T-helper 1 cell treated with Interleukin-12 subunit alpha and Interleukin-12 subunit beta and Interleukin-4 antibody, amounts not matched to agents 30 μg/mL and 1 μg/mL, for 36 hours (primary cell): Measurements from ENCODE around the gene BRIP1.
"Not testable (repeated sequence)": the region's sequence is repeated elsewhere in the genome, so short reads cannot be mapped to it uniquely, and the experiment has no call there.

ENCODE experiments used
- H3K27ac Mint-ChIP-seq: one replicate; pipeline ENCODE4 v1.8.0; 2021; ENCODE audit warnings: mild to moderate bottlenecking, mixed read lengths
- H3K27me3 Mint-ChIP-seq: one replicate; pipeline ENCODE4 v1.8.0; 2021; ENCODE audit warnings: low read depth, mixed read lengths
- H3K36me3 Mint-ChIP-seq: one replicate; pipeline ENCODE4 v1.8.0; 2021; ENCODE audit warnings: low read depth, mixed read lengths
- H3K4me1 Mint-ChIP-seq: one replicate; pipeline ENCODE4 v1.8.0; 2021; ENCODE audit warnings: low read depth, mixed read lengths
- H3K4me3 Mint-ChIP-seq: one replicate; pipeline ENCODE4 v1.8.0; 2021; ENCODE audit warnings: mild to moderate bottlenecking, moderate library complexity, mixed read lengths
- H3K9me3 Mint-ChIP-seq: one replicate; pipeline ENCODE4 v1.8.0; 2021; ENCODE audit warnings: mixed read lengths

Gene BRIP1

GRCh38 chr17:61862975-61863800 lies at the start of gene BRIP1:
TSS of gene BRIP1 (minus strand) at chr17:61863528. CDS start at chr17:61861539, 1,989 bp downstream.
- peaks cover 3% of the 10 kb centered on the region for H3K36me3 Mint-ChIP-seq
- H3K27ac Mint-ChIP-seq: peak within 1 kb of the TSS; percentile 98
- no peaks in the 10 kb centered on the region for H3K9me3 Mint-ChIP-seq
- H3K4me1 Mint-ChIP-seq: peaks cover 40% of the 10 kb centered on the region
- no peaks in the 10 kb centered on the region for H3K27me3 Mint-ChIP-seq
- peak within 1 kb of the TSS; percentile 98 for H3K4me3 Mint-ChIP-seq

- Mint-ChIP-seq H3K27me3 (no peaks in the 10 kb centered on the region), H3K36me3 (peaks cover 31% of the 10 kb centered on the region), H3K4me3 (no peak overlapping the region), H3K4me1 (peaks cover 5% of the 10 kb centered on the region), H3K9me3 (no peaks in the 10 kb centered on the region), H3K27ac (no peak overlapping the region)
These were observed 45.1 kb upstream of the BRIP1 start for GRCh38 chr17:61908292-61909037.

GRCh38 chr17:61907361-61907760 lies 44.0 kb upstream of the BRIP1 start:
- Mint-ChIP-seq H3K4me3 (no peak overlapping the region), H3K27me3 (no peaks in the 10 kb centered on the region), H3K9me3 (no peaks in the 10 kb centered on the region), H3K27ac (no peak overlapping the region), H3K4me1 (peaks cover 5% of the 10 kb centered on the region), H3K36me3 (peaks cover 37% of the 10 kb centered on the region)

- Mint-ChIP-seq H3K36me3 (peaks cover 29% of the 10 kb centered on the region), H3K27me3 (no peaks in the 10 kb centered on the region), H3K9me3 (no peaks in the 10 kb centered on the region), H3K27ac (peak overlapping the region; percentile 74), H3K4me1 (peaks cover 5% of the 10 kb centered on the region), H3K4me3 (peak overlapping the region; percentile 44)
These were observed 40.9 kb upstream of the BRIP1 start for GRCh38 chr17:61904094-61904710.

GRCh38 chr17:61903251-61903650 lies 39.9 kb upstream of the BRIP1 start:
- Mint-ChIP-seq H3K4me3 (no peak overlapping the region), H3K27me3 (no peaks in the 10 kb centered on the region), H3K4me1 (peaks cover 5% of the 10 kb centered on the region), H3K9me3 (no peaks in the 10 kb centered on the region), H3K36me3 (peaks cover 28% of the 10 kb centered on the region), H3K27ac (no peak overlapping the region)

- Mint-ChIP-seq H3K4me1 (no peaks in the 10 kb centered on the region), H3K27me3 (no peaks in the 10 kb centered on the region), H3K36me3 (peaks cover 14% of the 10 kb centered on the region), H3K27ac (no peak overlapping the region), H3K9me3 (no peaks in the 10 kb centered on the region), H3K4me3 (no peak overlapping the region)
These were observed 34.3 kb upstream of the BRIP1 start for GRCh38 chr17:61897548-61898180.

GRCh38 chr17:61895391-61895790 lies 32.1 kb upstream of the BRIP1 start:
- no peak overlapping the region for H3K27ac Mint-ChIP-seq
- no peaks in the 10 kb centered on the region for H3K9me3 Mint-ChIP-seq
- no peaks in the 10 kb centered on the region for H3K27me3 Mint-ChIP-seq
- peaks cover 7% of the 10 kb centered on the region for H3K36me3 Mint-ChIP-seq
- no peaks in the 10 kb centered on the region for H3K4me1 Mint-ChIP-seq
- no peak overlapping the region for H3K4me3 Mint-ChIP-seq

- not testable (repeated sequence) for H3K27ac Mint-ChIP-seq, H3K4me1 Mint-ChIP-seq, H3K36me3 Mint-ChIP-seq, H3K4me3 Mint-ChIP-seq, H3K9me3 Mint-ChIP-seq, H3K27me3 Mint-ChIP-seq
These were observed 31.0 kb upstream of the BRIP1 start for GRCh38 chr17:61894310-61894709.

GRCh38 chr17:61887733-61888132 lies 24.4 kb upstream of the BRIP1 start:
- peaks cover 15% of the 10 kb centered on the region for H3K36me3 Mint-ChIP-seq
- H3K9me3 Mint-ChIP-seq, H3K27me3 Mint-ChIP-seq, H3K4me3 Mint-ChIP-seq, H3K27ac Mint-ChIP-seq, H3K4me1 Mint-ChIP-seq: not testable (repeated sequence)

- H3K36me3 Mint-ChIP-seq: peaks cover 13% of the 10 kb centered on the region
- H3K27ac Mint-ChIP-seq, H3K9me3 Mint-ChIP-seq: not testable (repeated sequence)
These were observed 22.5 kb upstream of the BRIP1 start for GRCh38 chr17:61885865-61886264.

GRCh38 chr17:61884864-61885263 lies 21.5 kb upstream of the BRIP1 start:
- no peak overlapping the region for H3K4me3 Mint-ChIP-seq
- H3K9me3 Mint-ChIP-seq: no peaks in the 10 kb centered on the region
- H3K4me1 Mint-ChIP-seq: no peaks in the 10 kb centered on the region
- H3K27me3 Mint-ChIP-seq: no peaks in the 10 kb centered on the region
- no peak overlapping the region for H3K27ac Mint-ChIP-seq
- H3K36me3 Mint-ChIP-seq: peaks cover 14% of the 10 kb centered on the region

More at GRCh38 chr17:61885865-61886264, 22.5 kb upstream of the BRIP1 start:
- H3K27me3 Mint-ChIP-seq, H3K4me1 Mint-ChIP-seq, H3K4me3 Mint-ChIP-seq: not testable (repeated sequence)

- no peak overlapping the region for H3K4me3 Mint-ChIP-seq
- peak overlapping the region; percentile 75 for H3K27ac Mint-ChIP-seq
- no peaks in the 10 kb centered on the region for H3K9me3 Mint-ChIP-seq
- peaks cover 25% of the 10 kb centered on the region for H3K36me3 Mint-ChIP-seq
- no peaks in the 10 kb centered on the region for H3K4me1 Mint-ChIP-seq
- no peaks in the 10 kb centered on the region for H3K27me3 Mint-ChIP-seq
These were observed 17.3 kb upstream of the BRIP1 start for GRCh38 chr17:61880589-61881102.

GRCh38 chr17:61878984-61879612 lies 15.8 kb upstream of the BRIP1 start:
- no peaks in the 10 kb centered on the region for H3K4me1 Mint-ChIP-seq
- H3K4me3 Mint-ChIP-seq: no peak overlapping the region
- peaks cover 22% of the 10 kb centered on the region for H3K36me3 Mint-ChIP-seq
- H3K9me3 Mint-ChIP-seq: no peaks in the 10 kb centered on the region
- no peak overlapping the region for H3K27ac Mint-ChIP-seq
- H3K27me3 Mint-ChIP-seq: no peaks in the 10 kb centered on the region

GRCh38 chr17:61878520-61878919 lies 15.2 kb upstream of the BRIP1 start:
- Mint-ChIP-seq H3K27me3 (no peaks in the 10 kb centered on the region), H3K9me3 (no peaks in the 10 kb centered on the region), H3K4me3 (no peak overlapping the region), H3K4me1 (no peaks in the 10 kb centered on the region), H3K36me3 (peaks cover 25% of the 10 kb centered on the region), H3K27ac (no peak overlapping the region)
